Effector CD4-positive, alpha-beta T cell (primary cell): ENCODE measurements around the gene CDH22.
A peak's percentile ranks its signal among the peaks of the same experiment; 100 is the strongest.

Source experiments
- DNase-seq: peaks from one replicate; pipeline ENCODE4 v3.0.0-alpha.2; 2020

The CDH22 gene

DNA sequence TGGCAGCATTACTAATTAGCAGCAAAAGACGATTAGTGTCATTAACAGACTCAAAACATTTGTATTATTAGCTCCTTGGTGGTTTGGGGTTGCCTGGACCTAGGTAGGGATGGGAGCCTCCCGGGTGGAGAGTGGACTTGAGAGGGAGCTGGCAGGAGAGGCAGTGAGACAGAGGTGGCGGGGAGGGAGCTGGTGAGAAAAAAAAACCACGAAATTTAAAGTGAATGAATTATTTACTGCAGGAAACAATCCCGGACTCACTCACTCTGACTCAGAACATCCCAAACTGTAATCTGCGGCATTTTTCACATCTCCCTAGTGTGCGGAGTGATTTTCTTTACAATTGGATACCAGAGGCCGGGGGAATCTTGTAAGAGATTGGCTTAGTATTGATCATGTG lies 14.3 kb upstream of the CDH22 start:
- DNase-seq: no peak

DNA sequence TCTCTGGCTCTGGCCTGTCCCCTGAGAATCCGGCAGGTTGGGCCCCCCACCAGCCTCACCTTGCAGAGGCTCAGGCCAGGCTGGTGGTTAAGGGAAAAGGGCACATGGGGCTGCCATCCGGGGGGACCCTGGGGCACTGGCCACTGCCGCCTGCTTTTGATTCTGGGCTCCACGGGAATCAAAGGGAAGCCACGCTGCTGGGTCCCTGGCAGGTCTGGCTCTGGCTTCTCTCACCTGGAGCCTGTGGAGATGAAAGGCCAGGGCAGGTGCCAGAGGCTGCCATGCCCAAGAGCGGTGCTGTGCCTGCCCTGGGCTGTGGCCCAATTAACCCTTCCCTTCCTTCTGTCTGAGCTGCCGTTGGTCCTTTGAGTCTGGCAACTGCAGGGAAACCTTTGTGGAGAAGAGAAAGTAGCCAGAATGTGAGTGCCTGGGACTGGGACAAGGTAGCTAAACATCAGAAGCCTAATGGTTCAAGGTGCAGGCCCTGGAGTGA lies 9.4 kb upstream of the CDH22 start:
- DNase-seq: no peak

DNA sequence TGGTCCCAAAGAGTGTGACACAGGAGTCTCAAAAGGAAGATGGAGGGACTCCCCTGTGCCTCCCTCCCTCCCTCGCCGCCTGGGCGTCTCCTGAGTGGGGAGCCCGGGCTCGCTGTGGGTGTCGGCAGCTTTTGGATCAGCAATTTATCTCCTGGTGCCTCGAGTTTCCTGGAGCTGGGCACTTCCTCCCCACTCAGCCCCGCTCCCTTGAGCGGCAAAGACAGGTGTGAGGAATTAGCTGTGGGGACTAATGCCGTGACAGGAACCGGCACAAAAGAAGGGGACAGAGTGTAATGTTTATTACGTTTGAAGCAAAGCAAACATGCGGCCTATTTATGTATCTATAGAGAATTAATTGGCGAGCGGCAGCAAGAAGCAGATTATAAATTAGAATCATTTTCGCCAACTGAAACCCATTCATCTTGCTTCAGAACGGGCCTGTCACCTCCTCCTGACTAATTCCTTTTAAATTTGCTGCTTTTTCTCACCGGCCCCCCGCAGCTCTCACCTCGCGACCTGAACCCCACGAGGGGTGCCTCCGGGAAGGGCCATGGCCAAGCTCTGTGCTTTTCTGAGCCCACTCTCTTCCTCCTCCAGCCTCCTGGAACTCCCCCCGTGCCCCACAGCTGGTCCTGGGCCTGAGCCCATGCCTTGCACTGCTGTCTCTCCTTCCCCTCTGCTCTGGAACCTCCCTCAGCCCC lies 8.8 kb upstream of the CDH22 start:
- no peak for DNase-seq

DNA sequence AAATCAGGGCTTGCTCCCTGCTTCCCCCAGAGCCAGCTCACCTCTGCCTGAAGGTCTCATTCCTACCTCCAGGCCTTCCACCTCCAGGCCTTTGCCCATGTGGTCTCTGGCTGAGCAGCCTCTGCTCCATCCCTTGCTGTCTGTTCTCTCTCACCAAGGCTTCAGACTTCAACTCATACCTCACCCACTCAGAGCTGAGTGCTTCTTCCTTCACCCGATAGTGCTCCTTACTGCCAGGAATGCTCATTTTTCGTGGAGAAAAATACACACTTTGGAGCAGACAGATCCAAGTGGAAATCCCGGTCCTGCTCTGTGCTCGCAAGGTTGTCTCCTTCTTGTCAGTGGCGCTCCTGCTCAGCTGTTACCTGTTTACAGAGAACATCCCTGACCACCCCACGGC lies 7.0 kb upstream of the CDH22 start:
- no peak for DNase-seq

DNA sequence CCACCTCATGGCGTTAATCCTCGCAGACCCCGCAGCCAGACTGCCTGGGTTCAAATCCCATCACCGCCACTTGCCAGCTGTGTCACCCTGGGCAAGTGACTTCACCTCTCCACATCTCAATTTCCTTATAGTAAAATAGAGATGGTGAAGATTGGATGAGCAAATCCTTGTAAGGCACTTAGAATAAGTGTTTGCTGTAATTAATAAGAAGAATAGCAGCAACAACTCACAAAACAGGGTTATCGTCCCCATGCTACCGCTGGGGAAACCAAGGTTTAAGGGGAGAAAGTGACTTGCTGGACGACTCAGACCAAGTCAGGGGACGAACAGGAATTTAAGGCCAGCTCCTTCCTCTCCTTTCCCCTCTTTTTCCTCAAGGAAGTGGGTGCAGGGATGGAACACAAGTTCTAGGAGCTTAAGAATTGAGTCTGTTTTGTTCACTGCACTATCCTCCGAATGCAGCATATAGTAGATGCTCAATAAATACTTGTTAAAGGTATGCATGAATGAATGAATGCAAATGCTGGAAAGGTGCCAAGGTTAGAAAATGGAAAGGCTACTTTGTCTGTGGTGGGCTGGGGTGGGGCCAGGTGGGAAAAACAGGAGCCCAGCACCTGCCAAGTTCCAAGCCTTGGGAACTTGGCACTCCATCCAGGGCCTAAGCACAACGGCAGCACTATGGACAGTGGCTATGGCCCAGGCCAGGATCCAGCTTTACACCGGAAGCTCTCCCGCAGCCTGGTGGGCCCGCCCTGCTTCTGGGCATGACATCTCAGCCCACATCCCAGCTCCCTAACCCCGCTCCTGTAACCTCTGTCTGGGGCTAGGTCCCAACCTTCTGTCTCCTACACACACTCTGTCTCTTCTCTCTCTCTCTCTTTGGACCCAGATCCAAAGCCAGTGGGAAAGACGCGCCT lies 4.9 kb upstream of the CDH22 start:
- DNase-seq: no peak

DNA sequence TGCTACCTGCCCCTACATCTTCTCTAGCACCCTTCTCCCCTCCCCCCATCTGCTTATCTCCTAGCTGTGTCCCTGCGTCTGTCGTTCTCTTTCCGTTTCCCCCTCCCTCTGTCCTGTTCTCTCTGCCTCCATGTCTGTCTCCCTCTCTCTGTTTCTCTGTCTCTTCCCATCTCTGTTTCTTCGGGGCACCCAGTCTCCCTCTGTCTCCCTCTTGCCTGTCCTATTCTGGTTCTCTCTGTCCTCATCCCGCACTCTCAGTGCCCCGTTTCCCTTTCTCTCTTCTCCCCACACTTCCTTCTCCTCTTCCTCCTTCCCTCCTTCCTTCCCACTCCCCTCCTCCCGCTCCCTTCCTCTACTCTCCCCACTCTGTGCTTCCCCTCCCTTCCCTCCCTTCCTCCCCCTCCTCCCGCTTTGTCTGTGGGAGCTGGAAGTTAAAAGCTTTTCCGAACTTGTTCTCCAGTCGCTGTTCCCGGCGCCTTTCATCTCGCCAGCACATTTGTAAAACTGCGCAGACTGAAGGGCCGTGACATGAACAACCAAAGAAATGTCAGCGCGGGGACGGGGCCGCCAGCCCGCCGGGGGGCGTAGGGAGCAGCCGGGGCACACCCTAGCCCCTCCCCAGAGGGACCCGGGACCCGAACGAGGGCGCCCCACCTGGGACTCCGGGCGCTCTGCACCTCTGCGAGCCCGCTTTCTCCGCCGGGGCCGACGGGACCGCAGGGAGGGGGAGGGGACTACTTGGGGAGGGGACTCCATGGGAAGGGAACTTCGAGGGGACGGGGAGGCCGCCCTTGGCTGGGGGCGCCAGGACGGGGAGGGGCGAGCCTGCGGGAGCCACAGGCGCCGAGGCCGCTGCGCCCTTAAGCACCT lies 4.0 kb upstream of the CDH22 start:
- DNase-seq: no peak

DNA sequence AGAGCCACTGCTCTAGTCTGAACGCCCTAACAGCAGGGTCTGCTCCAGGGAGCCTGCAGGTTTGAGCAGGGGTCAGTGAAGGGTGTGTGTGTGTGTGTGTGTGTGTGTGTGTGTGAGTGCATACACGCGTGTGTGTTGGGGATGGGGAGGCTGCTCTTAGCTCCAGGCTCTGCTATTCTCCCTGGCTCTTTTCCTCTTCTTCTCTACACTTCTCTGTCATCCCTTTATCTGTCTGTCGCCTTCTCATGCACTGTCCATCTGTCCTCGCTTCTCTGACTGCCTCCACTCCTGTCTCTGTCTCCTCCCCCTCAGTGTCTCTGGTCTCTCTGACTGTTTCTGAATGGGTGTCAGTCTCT lies 3.4 kb upstream of the CDH22 start:
- no peak for DNase-seq

DNA sequence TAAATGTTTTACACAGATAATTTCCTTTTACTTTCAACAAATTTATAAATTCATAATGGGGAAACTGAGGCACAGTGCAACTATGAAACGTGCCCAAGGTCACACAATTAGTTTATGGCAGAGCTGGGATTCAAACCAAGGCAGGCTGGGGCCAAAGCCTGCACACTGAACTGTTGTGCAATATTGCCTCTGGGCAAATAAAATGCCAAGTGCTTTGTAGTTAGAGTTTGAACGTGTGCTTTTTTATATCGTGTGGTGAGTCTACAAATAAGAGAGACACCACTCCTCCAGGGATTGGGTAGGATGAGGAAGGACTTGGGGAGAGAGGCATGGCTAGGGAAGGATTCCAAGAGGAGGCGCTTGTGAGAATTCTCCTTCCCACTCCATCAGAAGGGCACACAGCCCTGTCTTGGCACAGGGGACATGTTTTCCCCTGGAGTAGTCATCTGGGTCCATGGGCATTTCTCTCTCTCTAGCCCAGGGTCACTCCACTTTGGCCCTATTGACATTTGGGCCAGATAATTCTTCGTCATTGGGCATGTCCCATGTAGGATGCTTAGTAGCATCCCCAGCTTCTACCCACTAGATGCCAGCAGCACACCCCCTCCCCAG lies 2.8 kb upstream of the CDH22 start:
- no peak for DNase-seq

DNA sequence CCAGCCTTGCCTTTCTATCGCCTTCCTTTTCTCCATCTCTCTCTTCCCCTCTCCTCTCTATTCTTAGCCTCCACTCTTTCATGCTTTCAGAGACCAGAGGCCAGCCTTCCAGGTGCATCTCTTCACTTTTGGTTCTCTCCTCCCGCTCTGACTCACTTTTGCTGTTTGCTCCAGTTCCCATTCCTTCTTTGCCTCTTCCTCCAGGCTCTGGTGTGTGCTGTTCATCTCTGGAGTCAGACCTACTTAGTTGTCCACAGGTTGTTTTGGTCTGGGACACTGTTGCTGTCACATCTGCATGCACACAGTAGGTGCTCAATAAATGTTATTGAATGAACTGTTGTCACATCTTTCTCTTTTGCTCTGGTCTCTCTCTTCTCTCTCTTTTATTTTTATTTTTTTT lies 1.6 kb upstream of the CDH22 start:
- no peak for DNase-seq

DNA sequence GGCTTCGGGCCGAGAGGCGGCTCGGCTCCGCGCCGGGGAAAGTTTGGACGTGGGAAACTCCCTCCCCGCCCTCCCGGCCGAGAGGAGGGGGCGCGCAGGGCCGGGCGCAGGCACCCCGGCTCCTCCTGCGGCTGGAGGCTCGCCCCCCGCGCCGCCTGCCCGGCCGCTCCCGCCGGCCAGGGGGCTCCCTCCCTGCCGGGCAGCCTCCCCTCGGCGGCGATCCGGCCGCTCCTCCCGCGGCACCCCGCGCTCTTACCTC lies 370 bp downstream of the CDH22 start:
- DNase-seq: no peak

DNA sequence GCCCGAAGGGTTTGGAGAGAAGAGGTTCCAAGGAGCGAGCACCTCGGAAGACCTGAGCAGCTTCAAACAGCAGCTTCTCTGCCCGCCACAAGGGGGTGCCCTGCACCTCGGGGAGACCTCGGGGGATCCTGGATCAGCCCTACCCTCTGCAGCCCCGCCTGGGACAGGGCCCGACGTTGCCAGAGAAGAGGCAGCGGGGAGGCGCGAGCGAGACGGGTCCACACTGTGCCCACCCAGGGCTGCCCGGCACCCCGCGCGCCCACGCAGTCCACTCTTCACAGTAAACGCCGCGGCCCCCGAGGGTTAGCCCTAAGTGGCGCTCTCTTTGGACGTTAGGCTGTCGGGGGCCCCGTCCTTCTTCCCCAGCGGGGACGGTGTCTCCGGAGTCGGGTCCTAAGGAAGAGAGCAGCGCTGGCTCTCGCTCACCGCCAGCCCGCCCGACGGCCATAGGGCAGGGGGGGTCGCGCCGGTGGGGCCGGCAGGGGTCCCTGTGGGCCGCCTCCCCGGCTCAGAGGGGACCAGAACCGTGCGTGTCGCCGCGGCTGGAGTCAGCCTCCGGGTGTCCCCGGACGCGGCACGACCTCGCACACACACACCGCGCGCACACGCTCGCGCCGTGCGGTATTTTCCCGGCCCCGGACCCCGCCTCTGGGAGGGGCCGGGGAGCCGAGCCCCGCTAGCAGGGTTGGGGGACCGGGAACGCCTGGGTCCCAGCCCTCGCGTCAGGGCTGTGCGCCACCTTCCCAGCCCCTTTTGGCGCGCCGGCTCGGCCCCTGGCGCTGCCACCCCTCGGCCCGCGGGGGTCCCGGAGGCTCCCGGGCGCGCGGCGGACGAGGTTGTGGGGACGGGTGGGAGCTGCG lies 929 bp downstream of the CDH22 start:
- peak; percentile 70 for DNase-seq

DNA sequence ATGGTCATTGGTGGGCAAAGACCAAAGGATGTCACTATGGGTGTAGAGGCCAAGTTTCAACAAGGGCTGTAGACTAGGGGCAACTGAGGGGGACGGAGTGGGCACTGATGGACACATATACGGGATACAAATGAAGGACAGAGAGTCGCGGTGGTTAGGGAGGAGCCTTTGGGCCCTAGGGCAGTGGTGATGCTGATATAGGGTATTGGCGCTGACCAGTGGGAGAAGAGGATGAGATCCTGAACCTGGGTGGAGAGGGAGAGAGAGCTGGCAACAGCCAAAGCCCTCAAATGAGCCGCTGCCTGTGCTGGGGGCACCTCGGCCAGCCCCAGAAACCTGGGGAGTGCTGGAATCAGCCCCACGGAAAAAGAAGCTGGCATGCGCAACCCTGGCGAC lies 1.6 kb downstream of the CDH22 start:
- no peak for DNase-seq

DNA sequence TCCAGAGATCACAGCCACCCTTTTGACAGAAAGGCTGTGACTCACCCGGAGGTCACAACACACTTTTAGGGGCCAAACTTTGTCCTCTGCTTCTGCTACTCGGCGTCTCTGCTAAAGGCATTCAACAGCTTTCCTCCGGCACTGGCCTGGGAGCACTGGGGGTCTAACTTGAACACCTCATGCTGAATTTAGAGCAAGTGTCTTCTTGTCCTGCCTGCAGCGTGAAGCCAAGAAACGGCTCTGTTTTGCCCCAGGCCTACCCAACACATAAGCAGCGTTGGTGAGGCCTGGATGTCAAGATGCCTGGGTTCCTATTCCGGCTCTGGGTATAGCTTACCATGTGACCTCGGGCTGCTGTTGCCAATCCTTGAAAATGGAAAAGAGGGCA lies 2.3 kb downstream of the CDH22 start:
- no peak for DNase-seq

DNA sequence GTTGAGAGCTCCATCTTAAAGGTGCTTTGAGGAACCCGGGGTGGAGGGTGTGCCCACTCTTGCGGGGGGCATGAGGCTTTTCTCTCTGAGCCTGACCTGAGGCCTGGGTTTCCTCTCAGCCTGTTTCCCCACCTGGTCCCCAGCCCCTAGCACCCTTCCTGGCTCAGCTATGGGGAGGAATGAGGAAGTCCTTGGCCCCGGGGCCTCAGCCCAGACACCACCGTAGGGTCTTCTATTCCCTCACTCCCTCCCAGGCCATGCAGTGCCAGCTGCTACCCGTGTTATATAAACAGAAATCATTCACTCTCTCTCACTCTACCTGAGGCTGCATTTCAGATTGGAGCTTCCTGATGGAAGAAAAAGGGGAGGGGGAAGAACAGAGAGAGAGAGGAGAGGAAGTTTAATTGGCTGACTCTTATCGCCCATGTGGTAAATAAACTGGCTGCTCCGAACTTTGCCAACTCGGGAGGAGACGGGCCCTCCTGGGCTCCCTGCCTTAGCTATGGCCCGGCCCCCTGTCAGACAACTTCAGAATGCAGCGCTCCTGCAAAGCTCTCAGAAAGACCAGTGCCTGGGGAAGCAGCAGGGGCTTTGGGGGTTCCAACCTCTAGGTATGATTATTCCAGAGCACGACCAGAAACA lies 2.8 kb downstream of the CDH22 start:
- no peak for DNase-seq

DNA sequence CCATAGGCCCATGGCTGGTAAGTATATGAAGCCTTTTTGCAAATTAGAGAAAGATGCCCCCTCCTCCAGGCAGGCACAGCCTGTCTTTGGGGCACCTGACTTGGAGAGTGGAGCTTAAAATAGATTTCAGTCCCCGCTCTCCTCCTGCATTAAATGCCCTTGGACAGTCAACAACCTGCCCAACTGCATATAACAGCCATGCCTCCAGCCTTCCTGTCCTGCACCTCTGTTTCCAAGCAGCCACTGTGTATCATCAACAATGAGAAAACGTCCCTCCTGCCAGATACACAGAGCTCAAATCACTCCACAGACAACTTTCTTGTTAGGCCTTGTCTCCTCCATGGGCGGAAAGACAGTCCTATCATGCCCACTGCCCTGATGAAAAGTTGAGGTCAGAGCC lies 3.4 kb downstream of the CDH22 start:
- no peak for DNase-seq

DNA sequence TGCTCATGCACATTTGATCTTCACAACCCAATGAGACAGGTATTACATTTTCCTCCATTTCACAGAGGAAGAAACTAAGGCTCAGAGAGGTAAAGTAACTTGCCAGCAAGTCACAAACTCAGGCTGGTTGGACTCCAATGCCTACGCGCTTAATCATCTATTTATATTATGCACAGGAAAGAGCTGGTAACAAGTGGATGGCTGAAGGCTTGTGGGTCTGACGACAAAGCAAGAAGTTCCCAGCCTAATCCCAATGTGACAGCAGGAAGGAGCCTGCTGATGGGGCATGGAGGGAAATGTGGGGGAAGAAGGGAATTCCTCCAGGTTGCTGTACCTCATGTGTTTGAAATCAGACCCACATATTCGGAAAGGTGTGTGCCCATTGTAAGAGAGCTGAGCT lies 3.9 kb downstream of the CDH22 start:
- no peak for DNase-seq

DNA sequence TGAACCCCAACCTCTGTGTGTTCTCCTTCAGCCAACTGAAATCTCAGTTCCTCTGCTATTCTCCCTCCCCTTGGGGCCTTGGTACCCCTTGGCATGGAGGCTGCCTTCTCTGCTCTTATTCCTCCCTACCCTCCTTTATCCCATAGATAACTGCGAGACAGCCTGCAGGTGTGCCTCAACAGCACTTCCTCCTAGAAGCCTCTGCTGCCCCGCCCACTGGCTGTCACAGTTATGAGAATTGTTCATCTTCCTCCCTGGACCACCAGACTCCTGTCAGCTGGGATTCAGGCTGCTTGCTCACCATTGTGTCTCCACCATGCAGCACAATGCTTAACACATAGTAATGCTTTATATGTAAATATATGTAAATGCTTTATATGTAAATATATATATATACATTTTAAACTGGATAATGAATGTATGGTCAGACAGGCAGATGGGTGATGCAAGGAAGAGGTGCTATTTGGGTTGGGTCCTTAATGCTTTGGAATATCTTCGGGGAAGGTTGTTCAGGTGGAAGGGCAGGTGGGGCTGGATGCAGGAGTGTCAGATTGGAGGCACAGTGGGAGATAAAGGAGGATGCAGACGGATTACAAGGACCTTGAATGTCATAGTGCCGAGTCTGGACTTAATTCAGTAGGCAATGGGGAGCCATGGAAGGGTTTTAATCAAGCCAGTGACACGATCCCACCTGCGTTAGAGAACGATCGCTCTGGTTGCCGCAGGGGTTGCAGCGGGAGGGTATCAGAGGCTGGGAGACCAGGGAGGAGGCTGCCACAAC lies 4.9 kb downstream of the CDH22 start:
- no peak for DNase-seq

DNA sequence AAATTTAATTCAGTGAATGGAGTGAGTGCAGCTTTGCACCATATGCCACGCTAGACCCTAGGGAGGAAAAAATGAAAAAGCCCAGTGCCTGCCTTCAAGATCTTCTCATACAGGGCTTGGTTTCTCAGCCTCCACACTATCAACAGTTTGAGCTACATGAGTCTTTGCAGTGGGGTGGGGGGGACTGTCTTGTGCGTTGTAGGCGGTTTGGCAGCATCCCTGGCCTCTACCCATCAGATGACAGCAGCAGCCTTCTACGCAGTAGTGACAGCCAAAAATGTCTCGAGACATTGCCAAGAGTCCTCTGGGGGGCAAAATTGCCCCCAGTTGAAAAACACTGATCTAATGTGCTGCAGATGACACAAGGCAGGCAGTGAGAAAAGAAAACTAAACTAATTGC lies 6.2 kb downstream of the CDH22 start:
- DNase-seq: no peak

DNA sequence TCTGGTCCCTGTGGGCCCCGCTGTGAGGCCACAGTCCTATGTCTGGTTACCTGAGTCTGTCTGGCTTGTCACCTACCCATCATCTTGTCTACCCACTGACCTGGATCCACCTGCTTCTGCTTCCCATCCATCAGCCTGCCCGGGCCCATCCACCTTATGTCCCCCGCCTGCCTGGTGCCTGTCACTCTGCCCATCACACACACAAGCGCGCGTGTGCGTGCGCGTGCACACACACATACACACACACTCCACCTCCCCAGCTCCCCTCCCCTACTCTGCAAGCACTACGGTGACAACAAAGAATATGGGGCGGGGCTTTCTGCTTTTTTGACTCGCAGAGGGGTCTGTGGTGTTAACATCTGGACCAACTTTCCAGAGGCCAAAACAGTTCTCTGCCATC lies 8.0 kb downstream of the CDH22 start:
- no peak for DNase-seq

DNA sequence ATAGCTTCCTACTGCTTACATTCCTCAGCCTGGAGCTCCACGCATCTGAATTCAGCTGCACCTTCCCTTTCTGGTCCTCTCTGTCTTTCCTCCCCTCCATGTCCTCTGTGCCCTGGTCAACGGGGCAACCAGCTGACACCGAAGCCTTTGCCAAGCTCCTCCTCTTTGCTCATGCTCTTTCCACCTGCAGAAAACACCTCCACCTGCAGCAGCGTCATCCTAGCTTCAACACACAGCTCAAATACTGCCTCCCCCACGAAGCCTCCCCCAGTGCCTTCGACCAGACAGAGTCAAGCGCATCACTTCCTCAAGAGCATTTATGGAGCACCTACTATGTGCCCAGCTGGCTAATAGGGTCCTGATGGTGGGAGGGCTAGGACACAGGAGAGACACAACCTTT lies 9.2 kb downstream of the CDH22 start:
- DNase-seq: no peak

DNA sequence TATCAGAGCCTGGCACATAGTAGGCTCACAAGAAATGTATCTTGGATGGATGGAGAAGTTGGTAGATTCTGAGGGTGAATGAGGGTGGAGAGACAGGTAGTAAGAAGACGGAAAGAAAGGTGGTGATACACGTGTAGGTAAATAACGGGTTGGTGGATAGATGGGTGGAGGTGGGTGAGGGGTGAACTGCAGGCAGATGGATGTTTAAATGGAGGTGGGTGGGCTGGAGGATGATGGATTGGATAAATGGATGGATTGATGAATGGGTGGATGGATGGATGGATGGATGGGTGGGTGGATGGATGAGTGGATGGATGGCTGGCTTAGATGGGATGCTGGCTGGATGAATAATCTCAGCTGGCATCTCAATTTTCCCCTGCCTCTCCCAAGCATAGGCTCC lies 9.9 kb downstream of the CDH22 start:
- DNase-seq: no peak
